ENCODE results near the gene SLCO3A1. TPM values are rescaled to one million over a fixed set of nuclear protein-coding genes. Genes with fewer than 3 reads are reported as not detected.

The SLCO3A1 gene
- total RNA-seq, 1 donor: 17.7 TPM

DNA sequence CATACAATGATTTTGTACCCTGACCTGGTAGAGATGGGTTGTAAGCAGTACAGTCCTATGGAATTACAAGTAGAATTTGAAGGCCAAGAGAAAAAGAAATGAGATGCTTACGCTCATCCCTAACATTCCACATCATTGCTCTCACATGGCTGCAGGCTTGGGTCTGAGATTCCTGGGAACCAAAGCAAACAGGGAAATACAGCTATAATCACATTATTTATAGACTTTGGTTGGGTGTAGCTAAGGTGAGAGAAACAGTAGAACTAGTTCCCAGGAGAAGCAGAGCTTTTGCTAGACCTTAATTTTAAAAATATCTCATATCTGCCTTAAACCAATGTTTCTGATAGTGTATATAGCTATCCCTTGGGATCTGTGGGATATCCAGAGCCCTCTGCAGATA is 51.4 kb downstream of the SLCO3A1 start:
- Histone ChIP-seq H3K9me3 (ENCODE audit: low read depth, low read length) (no peaks in the 10 kb centered on the region), H3K4me1 (ENCODE audit: insufficient read depth, low read length) (no peaks in the 10 kb centered on the region), H3K27me3 (ENCODE audit: insufficient read depth, low read length) (no peaks in the 10 kb centered on the region), H3K4me3 (ENCODE audit: low read length) (no peak overlapping the region)

DNA sequence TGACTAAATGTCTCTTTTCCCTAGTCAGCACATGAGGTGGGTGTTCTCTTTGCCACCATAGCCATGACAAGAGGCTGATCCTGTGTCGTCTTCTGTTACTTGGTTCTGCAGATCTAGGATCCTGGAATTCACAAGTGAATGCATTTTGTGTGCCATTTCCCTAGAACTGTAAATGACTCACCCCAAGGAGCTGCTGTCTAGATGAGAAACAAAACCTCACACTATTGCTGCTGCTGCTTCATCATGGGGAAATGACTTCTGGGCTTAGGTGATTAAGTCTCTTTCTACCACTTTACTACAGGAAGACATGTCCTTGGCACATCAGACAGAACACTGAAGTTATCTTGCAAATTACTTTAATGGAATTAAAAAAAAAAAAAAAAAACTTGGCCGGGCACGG is 54.9 kb downstream of the SLCO3A1 start:
- no peaks in the 10 kb centered on the region for H3K9me3 ChIP-seq (ENCODE audit: low read depth, low read length)
- peaks cover 9% of the 10 kb centered on the region for H3K4me1 ChIP-seq (ENCODE audit: insufficient read depth, low read length)
- H3K4me3 ChIP-seq (ENCODE audit: low read length): no peak overlapping the region
- no peaks in the 10 kb centered on the region for H3K27me3 ChIP-seq (ENCODE audit: insufficient read depth, low read length)

DNA sequence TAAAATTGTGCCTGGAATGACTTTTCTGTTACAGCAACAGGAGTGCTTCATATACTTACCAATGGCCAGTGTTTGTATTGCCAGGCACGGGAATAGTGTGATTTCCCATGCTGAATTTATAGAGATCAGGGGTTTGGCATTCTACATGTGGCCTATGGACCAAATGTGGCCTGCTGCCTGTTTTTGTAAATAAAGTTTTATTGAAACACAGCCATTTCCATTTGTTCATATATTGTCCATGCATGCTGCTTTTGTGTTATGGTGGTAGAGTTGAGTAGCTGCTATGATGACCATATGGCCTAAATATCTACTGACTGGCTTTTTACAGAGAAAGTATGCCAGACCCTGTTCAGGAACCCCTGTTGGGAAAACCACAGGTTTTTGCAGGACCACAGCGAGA is 55.6 kb downstream of the SLCO3A1 start:
- peaks cover 9% of the 10 kb centered on the region for H3K4me1 ChIP-seq (ENCODE audit: insufficient read depth, low read length)
- H3K9me3 ChIP-seq (ENCODE audit: low read depth, low read length): no peaks in the 10 kb centered on the region
- H3K27me3 ChIP-seq (ENCODE audit: insufficient read depth, low read length): no peaks in the 10 kb centered on the region
- no peak overlapping the region for H3K4me3 ChIP-seq (ENCODE audit: low read length)

DNA sequence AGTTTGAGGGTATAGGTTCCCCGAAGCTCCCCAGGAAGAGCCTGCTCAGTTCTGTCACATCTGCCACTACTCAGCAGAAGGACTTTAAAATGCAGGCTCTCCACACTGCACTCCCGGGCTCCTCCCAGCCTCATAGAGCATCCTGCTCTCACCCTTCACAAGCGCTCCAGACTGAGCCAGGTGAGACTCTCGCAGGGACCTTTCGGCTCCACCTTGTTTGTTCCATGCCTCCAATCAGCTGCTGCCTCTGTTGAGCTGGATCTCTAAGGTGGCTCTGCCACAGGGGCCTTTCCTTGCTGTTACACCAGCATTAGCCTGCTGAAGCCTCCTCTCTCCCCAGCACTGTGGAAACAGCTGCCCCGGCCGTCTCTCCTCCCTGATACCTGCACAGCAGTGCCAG is 56.1 kb downstream of the SLCO3A1 start:
- Histone ChIP-seq H3K4me3 (ENCODE audit: low read length) (no peak overlapping the region), H3K9me3 (ENCODE audit: low read depth, low read length) (no peaks in the 10 kb centered on the region), H3K4me1 (ENCODE audit: insufficient read depth, low read length) (peaks cover 9% of the 10 kb centered on the region), H3K27me3 (ENCODE audit: insufficient read depth, low read length) (no peaks in the 10 kb centered on the region)

DNA sequence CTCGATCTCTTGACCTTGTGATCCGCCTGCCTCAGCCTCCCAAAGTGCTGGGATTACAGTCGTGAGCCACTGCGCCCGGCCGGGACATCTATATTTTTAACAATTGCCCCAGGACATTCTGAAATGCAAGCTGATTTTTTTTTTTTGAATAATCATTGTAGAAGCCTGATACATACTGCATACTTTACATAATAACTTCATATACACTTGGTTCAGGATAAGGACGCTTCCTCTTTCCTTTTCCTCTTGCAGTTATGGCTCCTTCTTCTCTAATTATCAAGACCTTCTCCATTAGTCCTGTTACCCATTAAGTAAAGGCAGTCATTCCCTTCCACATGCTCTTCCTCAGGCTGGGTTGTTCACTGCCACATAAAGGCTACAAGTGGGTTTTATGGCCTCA is 58.3 kb downstream of the SLCO3A1 start:
- Histone ChIP-seq H3K9me3 (ENCODE audit: low read depth, low read length) (no peaks in the 10 kb centered on the region), H3K27me3 (ENCODE audit: insufficient read depth, low read length) (no peaks in the 10 kb centered on the region), H3K4me1 (ENCODE audit: insufficient read depth, low read length) (peaks cover 9% of the 10 kb centered on the region), H3K4me3 (ENCODE audit: low read length) (no peak overlapping the region)

DNA sequence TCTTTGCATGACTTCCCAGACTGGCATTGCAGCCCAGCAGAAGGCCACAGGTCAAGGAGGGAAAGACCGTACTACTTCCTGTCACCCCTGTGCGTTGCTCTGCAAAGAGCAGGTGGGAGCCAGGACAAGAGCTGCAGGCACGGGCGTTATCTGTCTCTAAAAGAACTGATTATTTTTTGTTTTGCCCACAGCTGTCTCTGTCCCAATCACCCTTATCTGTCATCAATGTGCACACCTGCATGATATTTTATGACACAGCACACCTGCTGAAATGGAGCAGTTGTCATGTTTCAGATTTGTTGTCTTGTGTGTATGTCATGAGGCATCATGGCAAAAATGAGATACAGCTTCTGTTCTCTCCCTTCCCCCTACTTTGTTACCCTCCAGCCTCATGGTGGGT is 58.8 kb downstream of the SLCO3A1 start:
- Histone ChIP-seq H3K4me1 (ENCODE audit: insufficient read depth, low read length) (peaks cover 9% of the 10 kb centered on the region), H3K4me3 (ENCODE audit: low read length) (no peak overlapping the region)

DNA sequence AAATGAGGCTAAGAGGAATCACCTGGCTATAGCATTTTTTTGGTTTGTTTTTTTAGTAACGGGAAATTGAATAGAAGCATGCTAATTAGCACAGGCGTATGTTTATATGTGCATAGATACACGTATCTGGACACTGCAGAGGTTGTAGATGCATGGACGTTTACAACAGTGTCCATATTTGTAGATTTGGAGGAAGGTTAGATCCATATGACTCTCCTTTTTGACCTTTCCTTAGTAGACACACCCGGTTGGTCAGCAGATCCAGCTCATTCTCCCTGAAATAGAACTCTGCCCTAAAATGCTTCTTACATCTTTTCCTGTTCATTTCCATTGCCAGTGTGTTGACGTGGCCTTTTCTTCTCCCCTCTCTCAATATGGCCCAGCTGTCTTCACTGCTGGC is 60.1 kb downstream of the SLCO3A1 start:
- Histone ChIP-seq H3K9me3 (ENCODE audit: low read depth, low read length) (no peaks in the 10 kb centered on the region), H3K4me1 (ENCODE audit: insufficient read depth, low read length) (peaks cover 9% of the 10 kb centered on the region), H3K4me3 (ENCODE audit: low read length) (no peak overlapping the region), H3K27me3 (ENCODE audit: insufficient read depth, low read length) (no peaks in the 10 kb centered on the region)

More for the DNA sequence above, 58.8 kb downstream of the SLCO3A1 start:
- Histone ChIP-seq H3K27me3 (ENCODE audit: insufficient read depth, low read length) (no peaks in the 10 kb centered on the region), H3K9me3 (ENCODE audit: low read depth, low read length) (no peaks in the 10 kb centered on the region)

DNA sequence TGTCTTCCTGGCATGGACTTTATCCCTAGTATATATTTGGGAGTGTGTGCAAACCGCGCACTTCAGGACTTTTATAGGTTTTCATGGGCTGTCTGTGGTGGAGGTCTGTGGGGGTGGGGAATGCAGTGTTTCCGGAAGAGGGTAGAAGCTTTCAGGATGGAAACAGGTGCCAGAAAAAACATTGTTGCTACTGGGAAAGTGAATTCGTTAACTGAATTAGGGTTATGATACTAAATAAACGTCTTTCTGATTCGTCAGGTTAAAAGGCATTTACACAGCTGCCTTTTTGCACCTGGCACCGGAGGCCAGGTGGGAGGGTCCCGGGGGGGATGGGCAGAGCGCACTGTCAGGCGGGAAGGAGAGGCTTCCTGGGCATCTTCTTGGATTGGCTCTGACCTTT is 62.1 kb downstream of the SLCO3A1 start:
- H3K27me3 ChIP-seq (ENCODE audit: insufficient read depth, low read length): no peaks in the 10 kb centered on the region
- peaks cover 10% of the 10 kb centered on the region for H3K4me1 ChIP-seq (ENCODE audit: insufficient read depth, low read length)
- H3K9me3 ChIP-seq (ENCODE audit: low read depth, low read length): no peaks in the 10 kb centered on the region
- H3K4me3 ChIP-seq (ENCODE audit: low read length): no peak overlapping the region

DNA sequence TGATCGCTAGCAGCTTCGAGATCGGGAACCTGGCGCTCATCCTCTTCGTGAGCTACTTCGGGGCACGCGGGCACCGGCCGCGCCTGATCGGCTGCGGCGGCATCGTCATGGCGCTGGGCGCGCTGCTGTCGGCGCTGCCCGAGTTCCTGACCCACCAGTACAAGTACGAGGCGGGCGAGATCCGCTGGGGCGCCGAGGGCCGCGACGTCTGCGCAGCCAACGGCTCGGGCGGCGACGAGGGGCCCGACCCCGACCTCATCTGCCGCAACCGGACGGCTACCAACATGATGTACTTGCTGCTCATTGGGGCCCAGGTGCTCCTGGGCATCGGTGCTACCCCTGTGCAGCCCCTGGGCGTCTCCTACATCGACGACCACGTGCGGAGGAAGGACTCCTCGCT is 62.5 kb downstream of the SLCO3A1 start:
- Histone ChIP-seq H3K4me1 (ENCODE audit: insufficient read depth, low read length) (peaks cover 15% of the 10 kb centered on the region), H3K27me3 (ENCODE audit: insufficient read depth, low read length) (no peaks in the 10 kb centered on the region), H3K9me3 (ENCODE audit: low read depth, low read length) (no peaks in the 10 kb centered on the region)

DNA sequence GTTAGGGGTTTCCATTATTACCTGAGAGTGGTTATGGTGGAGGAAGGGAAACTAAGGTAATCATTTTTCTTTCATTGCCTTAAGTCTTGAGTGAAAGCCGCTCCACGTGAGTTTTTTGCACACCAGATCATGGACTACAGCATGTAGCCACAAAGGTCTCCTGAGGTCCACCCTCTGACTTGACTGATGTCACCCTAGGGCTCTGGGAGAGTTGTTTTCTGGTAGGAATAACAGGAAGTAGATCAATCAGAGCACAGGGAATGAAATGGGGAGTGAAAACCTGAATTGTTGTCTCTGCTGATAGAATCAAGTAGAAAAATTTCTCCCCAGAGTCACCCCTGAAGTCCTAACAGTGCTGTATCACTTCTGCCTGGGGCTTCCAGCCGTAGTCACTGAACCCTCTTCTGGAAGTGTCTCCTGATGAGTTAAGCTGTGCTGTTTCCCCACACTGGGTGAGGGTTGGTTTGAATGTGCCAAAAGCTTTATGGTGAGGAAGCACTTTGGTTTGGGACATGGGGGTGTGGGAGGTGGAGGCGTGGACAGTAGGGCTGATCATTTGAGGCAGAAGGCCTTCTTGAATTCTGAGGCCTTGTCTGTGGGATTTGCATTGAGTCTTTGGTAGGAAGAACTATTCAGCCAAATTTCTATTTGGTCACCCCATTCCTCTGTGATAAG is 64.3 kb downstream of the SLCO3A1 start:
- Histone ChIP-seq H3K9me3 (ENCODE audit: low read depth, low read length) (no peaks in the 10 kb centered on the region), H3K27me3 (ENCODE audit: insufficient read depth, low read length) (no peaks in the 10 kb centered on the region), H3K4me1 (ENCODE audit: insufficient read depth, low read length) (peaks cover 18% of the 10 kb centered on the region), H3K4me3 (ENCODE audit: low read length) (no peak overlapping the region)

More for the DNA sequence above, 62.5 kb downstream of the SLCO3A1 start:
- H3K4me3 ChIP-seq (ENCODE audit: low read length): no peak overlapping the region

DNA sequence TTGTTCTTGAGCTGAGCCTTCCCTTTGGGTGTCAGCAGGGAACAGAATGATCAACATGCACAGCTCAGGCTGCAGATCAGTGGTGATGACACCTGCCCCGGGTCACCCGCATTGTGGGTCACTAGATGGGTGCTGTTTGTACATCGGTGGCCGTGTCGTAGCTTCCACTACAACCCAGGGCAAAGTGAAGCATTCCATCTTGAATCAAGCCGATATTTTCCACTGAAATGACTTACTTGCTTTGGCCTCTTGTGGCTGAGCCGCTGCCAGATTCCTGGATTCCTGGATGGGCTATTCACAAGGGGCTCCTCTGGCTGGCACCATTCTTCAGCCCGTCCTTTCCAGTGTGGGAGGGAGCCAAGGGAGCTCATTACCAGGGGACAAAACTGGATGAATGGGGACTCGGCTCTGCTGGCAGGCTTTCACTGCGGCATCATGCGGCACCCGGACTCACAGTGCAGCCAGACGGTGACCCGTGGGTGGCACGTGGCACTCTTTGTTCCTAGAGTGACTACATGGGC is 65.6 kb downstream of the SLCO3A1 start:
- H3K4me1 ChIP-seq (ENCODE audit: insufficient read depth, low read length): peaks cover 18% of the 10 kb centered on the region
- no peaks in the 10 kb centered on the region for H3K27me3 ChIP-seq (ENCODE audit: insufficient read depth, low read length)

DNA sequence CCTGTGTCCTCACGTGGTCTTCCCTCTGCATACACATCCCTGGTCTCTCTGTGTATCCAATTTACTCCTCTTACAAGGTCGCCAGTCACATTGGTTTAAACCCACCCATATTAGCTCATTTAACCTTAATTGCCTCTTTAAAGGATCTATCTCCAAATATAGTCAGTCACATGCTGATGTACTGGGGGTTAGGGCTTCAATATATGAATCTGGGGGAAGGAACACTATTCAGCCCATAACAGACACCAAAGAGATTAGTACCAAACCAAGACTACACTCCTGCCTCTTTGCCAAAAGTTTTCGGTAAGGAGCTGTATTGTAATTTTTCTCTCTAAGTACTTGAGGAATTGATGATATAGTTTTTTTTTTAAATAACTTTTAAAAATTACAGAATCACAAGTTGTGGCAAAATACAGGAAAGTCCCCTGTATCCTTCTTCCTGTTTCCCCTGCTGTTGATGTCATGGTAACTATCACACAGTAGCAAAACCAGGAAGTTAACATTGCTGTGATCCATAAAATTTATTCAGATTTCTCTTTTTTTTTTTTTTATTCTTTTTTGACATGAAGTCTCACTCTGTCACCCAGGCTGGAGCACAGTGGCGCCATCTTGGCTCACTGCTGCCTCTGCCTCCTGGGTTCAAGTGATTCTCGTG is 67.8 kb downstream of the SLCO3A1 start:
- Histone ChIP-seq H3K4me3 (ENCODE audit: low read length) (no peak overlapping the region), H3K9me3 (ENCODE audit: low read depth, low read length) (no peaks in the 10 kb centered on the region), H3K4me1 (ENCODE audit: insufficient read depth, low read length) (peaks cover 18% of the 10 kb centered on the region), H3K27me3 (ENCODE audit: insufficient read depth, low read length) (no peaks in the 10 kb centered on the region)

More for the DNA sequence above, 65.6 kb downstream of the SLCO3A1 start:
- no peaks in the 10 kb centered on the region for H3K9me3 ChIP-seq (ENCODE audit: low read depth, low read length)
- no peak overlapping the region for H3K4me3 ChIP-seq (ENCODE audit: low read length)

DNA sequence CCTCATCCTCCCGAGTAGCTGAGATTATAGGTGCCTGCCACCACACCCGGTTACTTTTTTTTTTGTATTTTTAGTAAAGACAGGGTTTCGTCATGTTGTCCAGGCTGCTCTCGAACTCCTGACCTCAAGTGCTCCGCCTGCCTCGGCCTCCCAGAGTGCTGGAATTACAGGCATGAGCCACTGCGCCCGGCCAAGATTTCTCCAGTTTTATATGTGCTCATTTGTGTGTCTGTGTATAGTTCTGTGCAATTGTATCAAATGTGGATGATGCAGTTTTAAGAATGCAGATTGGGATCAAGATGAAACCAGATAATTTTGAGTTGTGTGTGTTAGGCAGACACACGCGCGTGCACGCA is 68.3 kb downstream of the SLCO3A1 start:
- Histone ChIP-seq H3K27me3 (ENCODE audit: insufficient read depth, low read length) (no peaks in the 10 kb centered on the region), H3K4me3 (ENCODE audit: low read length) (no peak overlapping the region), H3K4me1 (ENCODE audit: insufficient read depth, low read length) (peaks cover 18% of the 10 kb centered on the region), H3K9me3 (ENCODE audit: low read depth, low read length) (no peaks in the 10 kb centered on the region)

DNA sequence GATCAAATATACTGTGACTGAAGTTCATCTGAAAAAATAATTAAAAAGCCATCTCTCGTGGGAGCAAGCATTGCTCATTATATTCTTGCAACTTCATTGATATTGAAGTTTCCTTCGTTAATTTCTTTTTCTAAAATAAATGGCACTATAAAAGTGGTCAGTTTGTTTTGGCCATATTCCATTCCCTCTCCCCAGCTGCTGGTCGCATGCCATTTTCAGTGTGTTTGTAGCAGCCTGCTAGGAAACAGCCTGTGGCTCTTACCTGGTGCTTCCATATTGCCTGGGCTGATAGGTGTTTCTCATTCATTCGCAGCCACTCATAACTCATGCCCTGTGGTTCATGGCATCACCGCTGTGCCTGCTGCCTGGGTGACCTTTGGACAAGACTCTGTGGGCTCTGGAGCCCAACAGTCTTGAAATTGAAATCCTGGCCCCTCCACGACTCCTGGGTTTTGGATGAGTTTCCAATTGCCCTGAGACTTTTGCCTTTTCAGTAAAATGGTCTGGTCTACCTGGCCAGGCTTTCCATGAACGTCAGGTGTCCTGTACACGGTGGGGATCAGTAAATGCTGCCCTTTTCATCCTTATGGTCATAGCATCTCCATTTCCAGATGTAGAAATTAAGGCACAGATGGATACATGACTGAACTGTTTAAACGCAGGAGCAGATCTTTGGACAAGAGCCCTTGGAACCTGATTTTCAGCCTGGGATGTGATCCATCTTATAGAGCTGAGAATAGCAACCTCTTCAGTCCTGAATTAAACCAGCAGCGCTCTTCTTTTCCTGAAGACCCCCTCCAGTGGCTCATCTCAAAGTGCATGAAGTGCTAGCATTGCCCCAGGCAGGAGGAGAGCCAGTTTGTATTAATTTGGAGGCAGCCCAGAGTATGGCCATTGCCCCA is 69.4 kb downstream of the SLCO3A1 start:
- no peaks in the 10 kb centered on the region for H3K9me3 ChIP-seq (ENCODE audit: low read depth, low read length)
- no peaks in the 10 kb centered on the region for H3K27me3 ChIP-seq (ENCODE audit: insufficient read depth, low read length)
- H3K4me1 ChIP-seq (ENCODE audit: insufficient read depth, low read length): peaks cover 22% of the 10 kb centered on the region
- no peak overlapping the region for H3K4me3 ChIP-seq (ENCODE audit: low read length)

DNA sequence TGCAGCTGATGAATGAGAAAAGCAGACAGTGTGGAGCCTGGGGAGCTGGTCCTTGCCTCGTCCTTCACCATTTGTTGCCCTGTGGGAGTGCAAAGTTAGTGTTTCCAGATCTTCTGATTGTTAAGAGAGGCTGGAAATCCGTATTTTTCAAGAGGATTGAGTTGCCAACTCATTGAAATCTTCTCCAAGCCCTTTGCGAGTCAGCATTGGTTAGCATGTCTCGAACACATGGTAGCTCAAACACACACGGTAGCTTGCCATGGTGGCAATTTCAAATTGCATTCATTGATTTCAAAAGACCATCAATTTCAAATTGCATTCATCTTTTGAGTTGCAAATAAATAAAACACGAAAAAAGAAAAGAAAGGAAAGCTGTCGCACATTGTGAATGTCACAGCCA is 70.7 kb downstream of the SLCO3A1 start:
- Histone ChIP-seq H3K27me3 (ENCODE audit: insufficient read depth, low read length) (no peaks in the 10 kb centered on the region), H3K9me3 (ENCODE audit: low read depth, low read length) (no peaks in the 10 kb centered on the region), H3K4me3 (ENCODE audit: low read length) (no peak overlapping the region), H3K4me1 (ENCODE audit: insufficient read depth, low read length) (peaks cover 22% of the 10 kb centered on the region)

All from mononuclear cell (primary cell).